HL-60 (cell line): ENCODE data around the gene ZNF280C.

Experiments
- DNase-seq, 2 experiments: peaks; one replicate each; pipeline ENCODE4 v3.0.0-alpha.2; 2010 to 2020; ENCODE audit warnings: low read depth in 1 of 2, low spot score in 1 of 2
- H3K27ac ChIP-seq: fragments of 250-450 bp; sonication (Bioruptor Pico); replicated peaks from 2 replicates; pipeline ENCODE4 v1.5.1; 2020; ENCODE audit warnings: mild to moderate bottlenecking, moderate library complexity
- H3K27me3 ChIP-seq: fragments of 250-450 bp; sonication (Bioruptor Pico); 2 replicates; pipeline ENCODE4 v1.5.1; 2021; ENCODE audit warnings: mild to moderate bottlenecking, moderate library complexity; ENCODE audit not compliant: insufficient read depth, poor library complexity, severe bottlenecking
- H3K4me3 ChIP-seq: replicated peaks from 2 replicates; pipeline ENCODE4 v1.5.1; 2011; ENCODE audit warnings: mild to moderate bottlenecking, control low read depth, low read length; ENCODE audit not compliant: insufficient read depth
- CTCF ChIP-seq: IDR thresholded peaks from one replicate; pipeline ENCODE4 v1.5.1; 2011; ENCODE audit warnings: low read length, control low read depth, inconsistent platforms; ENCODE audit not compliant: insufficient read depth
- GABPA ChIP-seq: IDR thresholded peaks from 2 replicates; pipeline ENCODE4 v1.6.1; 2012; ENCODE audit warnings: low read depth
- POLR2AphosphoS5 ChIP-seq: IDR thresholded peaks from 2 replicates; pipeline ENCODE4 v1.6.1; 2012; ENCODE audit warnings: low read depth
- REST ChIP-seq: IDR thresholded peaks from 2 replicates; pipeline ENCODE4 v1.6.1; 2012; ENCODE audit warnings: low read depth; ENCODE audit not compliant: insufficient replicate concordance
- SPI1 ChIP-seq: IDR thresholded peaks from 2 replicates; pipeline ENCODE4 v1.6.1; 2012; ENCODE audit warnings: low read depth, mild to moderate bottlenecking, borderline replicate concordance

ZNF280C gene

GRCh38 chrX:130176942-130177341, 91.8 kb downstream of the ZNF280C start:
- Histone ChIP-seq H3K4me3 (no peak overlapping the region), H3K27ac (no peak overlapping the region), H3K27me3 (no peaks in the 10 kb centered on the region)
- TF ChIP-seq SPI1 (no peak), CTCF (no peak), REST (no peak), POLR2AphosphoS5 (no peak), GABPA (no peak)
- DNase-seq: no peak

GRCh38 chrX:130176354-130176776, 92.3 kb downstream of the ZNF280C start:
- DNase-seq: peak in 1 of 2 experiments; percentile 20
- Histone ChIP-seq H3K27me3 (no peaks in the 10 kb centered on the region), H3K4me3 (no peak overlapping the region), H3K27ac (no peak overlapping the region)
- no peak for TF ChIP-seq CTCF
- no peak for TF ChIP-seq POLR2AphosphoS5
- no peak for TF ChIP-seq REST
- no peak for TF ChIP-seq GABPA

- TF ChIP-seq POLR2AphosphoS5 (no peak), SPI1 (no peak), CTCF (no peak), GABPA (no peak), REST (no peak)
- no peaks in the 10 kb centered on the region for H3K27me3 ChIP-seq
- no peak overlapping the region for H3K4me3 ChIP-seq
- DNase-seq: no peak
- no peak overlapping the region for H3K27ac ChIP-seq
Observed at GRCh38 chrX:130174937-130175336, 93.8 kb downstream of the ZNF280C start.
